Measurements from ENCODE around the gene CCDC9. TPM values are rescaled to one million over a fixed set of nuclear protein-coding genes. Genes with fewer than 3 reads are reported as not detected.
"Not testable (repeated sequence)": the region's sequence is repeated elsewhere in the genome, so short reads cannot be mapped to it uniquely, and the experiment has no call there.

CCDC9 gene
- total RNA-seq, 1 experiment from 2014 or later: 6.1 TPM

- no peak for DNase-seq (ENCODE audit: extremely low read depth, low read depth)
Observed at GRCh38 chr19:47231215-47232054, 24.9 kb upstream of the CCDC9 start.

GRCh38 chr19:47232422-47233211, 23.7 kb upstream of the CCDC9 start:
- DNase-seq (ENCODE audit: extremely low read depth, low read depth): no peak

GRCh38 chr19:47236072-47236675, 20.2 kb upstream of the CCDC9 start:
- no peak for DNase-seq (ENCODE audit: extremely low read depth, low read depth)

- DNase-seq (ENCODE audit: extremely low read depth, low read depth): no peak
Observed at GRCh38 chr19:47239152-47239551, 17.2 kb upstream of the CCDC9 start.

GRCh38 chr19:47239610-47240296, 16.6 kb upstream of the CCDC9 start:
- DNase-seq (ENCODE audit: extremely low read depth, low read depth): no peak

- no peak for DNase-seq (ENCODE audit: extremely low read depth, low read depth)
Observed at GRCh38 chr19:47240556-47240955, 15.8 kb upstream of the CCDC9 start.

- no peak for DNase-seq (ENCODE audit: extremely low read depth, low read depth)
Observed at GRCh38 chr19:47240996-47241918, 15.1 kb upstream of the CCDC9 start.

GRCh38 chr19:47241919-47242577, 14.3 kb upstream of the CCDC9 start:
- DNase-seq (ENCODE audit: extremely low read depth, low read depth): no peak

GRCh38 chr19:47243364-47243775, 13.0 kb upstream of the CCDC9 start:
- no peak for DNase-seq (ENCODE audit: extremely low read depth, low read depth)

- peak; percentile 90 for DNase-seq (ENCODE audit: extremely low read depth, low read depth)
Observed at GRCh38 chr19:47243776-47244547, 12.4 kb upstream of the CCDC9 start.

- no peak for DNase-seq (ENCODE audit: extremely low read depth, low read depth)
Observed at GRCh38 chr19:47247308-47247990, 8.9 kb upstream of the CCDC9 start.

- not testable (repeated sequence) for DNase-seq (ENCODE audit: extremely low read depth, low read depth)
Observed at GRCh38 chr19:47253016-47253415, 3.3 kb upstream of the CCDC9 start.

- DNase-seq (ENCODE audit: extremely low read depth, low read depth): no peak
Observed at GRCh38 chr19:47253467-47253881, 2.9 kb upstream of the CCDC9 start.

GRCh38 chr19:47253970-47254369, 2.4 kb upstream of the CCDC9 start:
- no peak for DNase-seq (ENCODE audit: extremely low read depth, low read depth)

GRCh38 chr19:47256693-47257410, 527 bp downstream of the CCDC9 start:
- peak; percentile 97 for DNase-seq (ENCODE audit: extremely low read depth, low read depth)

GRCh38 chr19:47257411-47258169, 1.3 kb downstream of the CCDC9 start:
- DNase-seq (ENCODE audit: extremely low read depth, low read depth): no peak
